IPS-15b (cell line): ENCODE data around the gene BEST1.
"Not testable (repeated sequence)": the region's sequence is repeated elsewhere in the genome, so short reads cannot be mapped to it uniquely, and the experiment has no call there.

Experiments
- H3K27me3 ChIP-seq: one replicate; pipeline ENCODE4 v1.6.1; 2013; ENCODE audit warnings: low read length; ENCODE audit not compliant: control insufficient read depth, insufficient read depth
- H3K36me3 ChIP-seq: one replicate; pipeline ENCODE4 v1.6.1; 2013; ENCODE audit warnings: low read length; ENCODE audit not compliant: control insufficient read depth, insufficient read depth
- H3K4me1 ChIP-seq: one replicate; pipeline ENCODE4 v1.6.1; 2013; ENCODE audit warnings: mild to moderate bottlenecking, low read length; ENCODE audit not compliant: control insufficient read depth, insufficient read depth
- H3K4me3 ChIP-seq: one replicate; pipeline ENCODE4 v1.5.1; 2013; ENCODE audit warnings: low read depth, low read length
- H3K9ac ChIP-seq: one replicate; pipeline ENCODE4 v1.6.1; 2013; ENCODE audit warnings: low read depth, mild to moderate bottlenecking, low read length
- H3K9me3 ChIP-seq: one replicate; pipeline ENCODE4 v1.6.1; 2013; ENCODE audit warnings: mild to moderate bottlenecking, low read length; ENCODE audit not compliant: control insufficient read depth, insufficient read depth

The BEST1 gene

DNA sequence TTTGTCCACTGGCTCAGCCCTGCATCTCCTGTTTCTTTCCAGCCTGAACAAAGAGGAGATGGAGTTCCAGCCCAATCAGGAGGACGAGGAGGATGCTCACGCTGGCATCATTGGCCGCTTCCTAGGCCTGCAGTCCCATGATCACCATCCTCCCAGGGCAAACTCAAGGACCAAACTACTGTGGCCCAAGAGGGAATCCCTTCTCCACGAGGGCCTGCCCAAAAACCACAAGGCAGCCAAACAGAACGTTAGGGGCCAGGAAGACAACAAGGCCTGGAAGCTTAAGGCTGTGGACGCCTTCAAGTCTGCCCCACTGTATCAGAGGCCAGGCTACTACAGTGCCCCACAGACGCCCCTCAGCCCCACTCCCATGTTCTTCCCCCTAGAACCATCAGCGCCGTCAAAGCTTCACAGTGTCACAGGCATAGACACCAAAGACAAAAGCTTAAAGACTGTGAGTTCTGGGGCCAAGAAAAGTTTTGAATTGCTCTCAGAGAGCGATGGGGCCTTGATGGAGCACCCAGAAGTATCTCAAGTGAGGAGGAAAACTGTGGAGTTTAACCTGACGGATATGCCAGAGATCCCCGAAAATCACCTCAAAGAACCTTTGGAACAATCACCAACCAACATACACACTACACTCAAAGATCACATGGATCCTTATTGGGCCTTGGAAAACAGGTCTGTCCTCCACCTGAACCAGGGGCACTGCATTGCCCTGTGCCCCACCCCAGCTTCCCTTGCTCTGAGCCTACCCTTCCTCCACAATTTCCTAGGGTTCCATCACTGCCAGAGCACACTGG lies 12.3 kb downstream of the BEST1 start:
- Histone ChIP-seq H3K9ac (no peak overlapping the region), H3K36me3 (peaks cover 18% of the 10 kb centered on the region), H3K27me3 (no peaks in the 10 kb centered on the region), H3K4me3 (no peak overlapping the region), H3K9me3 (no peaks in the 10 kb centered on the region), H3K4me1 (peaks cover 2% of the 10 kb centered on the region)

DNA sequence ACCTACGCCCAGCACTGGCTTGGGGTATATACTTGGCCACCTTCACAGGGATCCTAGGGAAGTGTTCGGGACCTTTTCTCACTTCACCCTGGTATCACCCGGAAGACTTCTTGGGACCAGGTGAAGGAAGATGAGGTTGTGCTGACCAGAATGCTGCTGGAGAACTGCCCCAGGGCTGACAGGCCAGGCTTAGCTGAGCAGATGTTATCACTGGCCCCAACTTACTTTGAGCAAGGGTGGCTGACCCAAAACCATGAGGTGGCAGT lies 12.8 kb downstream of the BEST1 start:
- Histone ChIP-seq H3K27me3 (no peaks in the 10 kb centered on the region), H3K9ac (no peak overlapping the region), H3K36me3 (peaks cover 18% of the 10 kb centered on the region), H3K4me3 (no peak overlapping the region), H3K4me1 (peaks cover 2% of the 10 kb centered on the region), H3K9me3 (no peaks in the 10 kb centered on the region)

DNA sequence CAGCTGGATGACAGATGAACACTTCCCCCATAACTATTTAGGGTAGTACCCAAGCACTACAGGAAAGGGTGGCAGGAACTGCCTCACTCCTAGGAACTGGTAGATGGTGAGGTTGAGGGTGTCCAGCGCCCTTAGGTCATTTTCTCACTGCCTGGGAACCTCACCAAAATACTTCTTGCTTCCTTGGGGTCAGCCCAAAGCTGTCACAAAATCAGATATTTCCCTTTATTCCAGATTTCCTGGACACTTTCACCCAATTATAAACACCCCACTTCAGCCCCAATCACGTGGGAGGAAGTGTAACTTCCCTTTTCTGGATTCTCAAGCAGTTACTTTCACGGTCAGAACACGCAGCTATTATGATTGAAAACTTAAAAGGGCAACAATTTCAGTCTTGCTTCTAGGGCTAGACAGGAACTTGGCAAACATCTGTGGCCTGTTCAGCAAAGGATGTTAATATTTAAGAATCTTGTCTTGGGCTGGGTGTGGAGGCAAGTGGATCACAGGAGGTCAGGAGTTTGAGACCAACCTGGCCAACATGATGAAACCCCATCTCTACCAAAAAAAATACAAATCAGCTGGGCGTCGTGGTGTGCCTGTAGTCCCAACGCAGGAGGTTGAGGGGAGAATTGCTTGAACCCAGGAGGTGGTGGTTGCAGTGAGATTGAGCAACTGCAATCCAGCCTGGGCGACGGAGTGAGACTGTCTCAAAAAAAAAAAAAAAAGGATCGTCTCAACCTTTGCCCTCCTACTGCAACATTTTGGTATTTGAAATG lies 13.3 kb downstream of the BEST1 start:
- no peaks in the 10 kb centered on the region for H3K9me3 ChIP-seq
- H3K9ac ChIP-seq: no peak overlapping the region
- peaks cover 2% of the 10 kb centered on the region for H3K4me1 ChIP-seq
- peaks cover 18% of the 10 kb centered on the region for H3K36me3 ChIP-seq
- no peak overlapping the region for H3K4me3 ChIP-seq
- H3K27me3 ChIP-seq: no peaks in the 10 kb centered on the region

DNA sequence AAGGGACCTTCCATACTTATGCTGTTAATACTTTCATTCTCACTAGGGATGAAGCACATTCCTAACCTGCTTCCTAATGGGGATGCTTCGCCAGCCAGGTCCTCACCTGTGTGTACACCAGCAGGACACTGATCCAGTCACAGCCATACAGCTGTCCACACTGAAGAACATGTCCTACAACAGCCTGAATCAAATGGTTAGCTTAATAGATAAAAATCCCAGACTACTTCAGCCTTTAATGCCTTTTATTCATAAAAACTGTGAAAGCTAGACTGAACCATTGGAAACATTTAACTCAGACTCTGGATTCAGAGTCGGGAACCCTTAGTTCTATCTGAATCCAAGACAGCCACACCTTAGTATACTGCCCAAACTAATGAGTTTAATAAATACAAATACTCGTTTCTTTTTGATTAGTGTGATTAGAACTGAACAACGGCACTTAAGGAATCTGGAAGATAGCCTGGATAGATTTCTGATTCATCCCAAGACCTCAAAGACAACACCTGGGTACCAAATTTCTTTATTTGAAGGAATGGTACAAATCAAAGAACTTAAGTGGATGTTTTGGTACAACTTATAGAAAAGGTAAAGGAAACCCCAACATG lies 14.0 kb downstream of the BEST1 start:
- H3K36me3 ChIP-seq: peaks cover 18% of the 10 kb centered on the region
- H3K4me1 ChIP-seq: peaks cover 6% of the 10 kb centered on the region
- no peaks in the 10 kb centered on the region for H3K9me3 ChIP-seq
- no peak overlapping the region for H3K9ac ChIP-seq
- H3K27me3 ChIP-seq: no peaks in the 10 kb centered on the region
- no peak overlapping the region for H3K4me3 ChIP-seq

- not testable (repeated sequence) for H3K9me3 ChIP-seq, H3K27me3 ChIP-seq, H3K4me1 ChIP-seq, H3K9ac ChIP-seq
- peaks cover 18% of the 10 kb centered on the region for H3K36me3 ChIP-seq
- H3K4me3 ChIP-seq: peak overlapping the region; percentile 99
Measured at GRCh38 chr11:61964666-61965271, 14.6 kb downstream of the BEST1 start.

DNA sequence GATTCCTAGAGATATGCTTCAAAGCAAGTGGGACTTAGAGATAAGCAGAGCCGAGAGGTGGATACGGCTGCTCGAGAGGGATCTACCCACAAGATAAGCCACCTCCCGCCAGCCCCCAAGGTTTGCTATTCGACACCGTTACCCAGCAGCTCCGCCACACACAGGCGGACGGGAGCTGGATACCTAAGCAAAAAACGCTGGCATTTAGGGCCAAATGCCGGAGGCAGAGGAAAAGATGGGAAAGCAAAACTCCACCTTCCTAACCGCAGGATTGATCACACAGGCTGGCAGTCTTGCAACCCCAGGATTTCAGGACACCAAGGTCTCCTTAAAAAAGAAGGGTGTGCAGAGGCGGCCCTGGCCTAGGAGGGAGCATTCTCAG lies 16.6 kb downstream of the BEST1 start:
- Histone ChIP-seq H3K9me3 (no peaks in the 10 kb centered on the region), H3K9ac (peak overlapping the region; percentile 78), H3K27me3 (no peaks in the 10 kb centered on the region), H3K4me3 (peak overlapping the region; percentile 99), H3K36me3 (peaks cover 18% of the 10 kb centered on the region), H3K4me1 (peaks cover 14% of the 10 kb centered on the region)

GRCh38 chr11:61967116-61967923 lies 17.2 kb downstream of the BEST1 start, which contains the start of gene FTH1:
FTH1 (minus strand) TSS chr11:61967634; CDS start chr11:61967425, 209 bp downstream.
- Histone ChIP-seq H3K9me3 (no peaks in the 10 kb centered on the region), H3K27me3 (no peaks in the 10 kb centered on the region), H3K4me1 (peaks cover 17% of the 10 kb centered on the region), H3K36me3 (peaks cover 18% of the 10 kb centered on the region), H3K4me3 (peak within 1 kb of the TSS; percentile 99), H3K9ac (peak within 1 kb of the TSS; percentile 98)

GRCh38 chr11:61967924-61968757 lies 18.0 kb downstream of the BEST1 start:
- Histone ChIP-seq H3K36me3 (peaks cover 18% of the 10 kb centered on the region), H3K27me3 (no peaks in the 10 kb centered on the region), H3K9me3 (no peaks in the 10 kb centered on the region), H3K4me3 (peak overlapping the region; percentile 99), H3K9ac (peak overlapping the region; percentile 98), H3K4me1 (peaks cover 24% of the 10 kb centered on the region)

GRCh38 chr11:61968758-61969390 lies 18.7 kb downstream of the BEST1 start:
- Histone ChIP-seq H3K9me3 (no peaks in the 10 kb centered on the region), H3K36me3 (peaks cover 16% of the 10 kb centered on the region)

DNA sequence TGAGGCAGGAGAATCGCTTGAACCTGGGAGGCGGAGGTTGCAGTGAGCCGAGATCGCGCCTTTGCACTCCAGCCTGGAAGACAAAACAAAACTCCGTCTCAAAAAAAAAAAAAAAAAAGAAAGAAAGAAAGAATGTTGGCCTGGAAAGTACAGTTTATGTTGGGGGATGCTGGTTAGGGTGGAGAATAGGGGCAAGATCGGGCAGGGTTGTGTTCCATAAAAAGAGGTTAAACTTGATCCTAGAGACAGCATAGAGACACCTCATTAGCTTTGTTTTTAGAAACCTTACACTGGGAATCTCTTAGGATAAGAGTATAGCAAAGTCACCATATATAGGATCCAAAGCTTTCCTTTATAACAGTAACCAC lies 19.2 kb downstream of the BEST1 start:
- no peaks in the 10 kb centered on the region for H3K27me3 ChIP-seq
- no peak overlapping the region for H3K9ac ChIP-seq
- H3K4me3 ChIP-seq: no peak overlapping the region
- no peaks in the 10 kb centered on the region for H3K9me3 ChIP-seq
- peaks cover 24% of the 10 kb centered on the region for H3K4me1 ChIP-seq
- H3K36me3 ChIP-seq: peaks cover 12% of the 10 kb centered on the region

More at GRCh38 chr11:61968758-61969390, 18.7 kb downstream of the BEST1 start:
- Histone ChIP-seq H3K27me3 (no peaks in the 10 kb centered on the region), H3K9ac (peak overlapping the region; percentile 98), H3K4me1 (peaks cover 24% of the 10 kb centered on the region), H3K4me3 (peak overlapping the region; percentile 99)
